HG03196 (cell line): ENCODE measurements around the gene ANXA2.
"Not testable (repeated sequence)": the region's sequence is repeated elsewhere in the genome, so short reads cannot be mapped to it uniquely, and the experiment has no call there.

Source experiments
- ATAC-seq: cut with Tn5 transposase; IDR thresholded peaks from one replicate; pipeline ENCODE4 v1.9.1; 2021; ENCODE audit not compliant: unreplicated experiment

The ANXA2 gene

GRCh38 chr15:60411774-60412425, 14.1 kb upstream of the ANXA2 start:
- ATAC-seq, result no peak

GRCh38 chr15:60410350-60410749, 12.6 kb upstream of the ANXA2 start:
- ATAC-seq, result not testable (repeated sequence)

DNA sequence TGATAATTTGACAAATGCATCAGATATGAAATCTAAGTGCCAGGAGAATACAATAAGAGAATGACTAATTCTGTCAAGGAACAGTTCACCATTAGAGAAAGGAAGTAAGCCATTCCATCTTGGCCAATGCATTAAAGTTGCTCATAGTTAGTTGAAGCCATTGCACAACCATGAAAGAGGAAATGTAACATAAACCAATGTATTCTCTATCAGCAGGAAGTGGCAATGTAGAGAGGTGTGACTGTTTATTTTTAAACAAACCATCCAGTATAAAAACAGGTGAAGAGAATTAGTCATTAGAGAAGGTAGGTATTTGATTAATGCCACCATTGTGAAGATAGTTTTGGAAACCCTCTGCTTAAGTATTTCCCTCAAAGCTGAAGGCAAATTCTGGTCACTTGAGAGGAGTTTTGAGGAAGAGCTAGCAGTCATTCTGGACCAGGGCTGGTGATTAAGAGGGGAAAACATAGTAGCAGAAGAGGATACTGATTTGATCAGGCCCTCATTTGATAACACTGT, 10.7 kb upstream of the ANXA2 start:
- ATAC-seq, result no peak

DNA sequence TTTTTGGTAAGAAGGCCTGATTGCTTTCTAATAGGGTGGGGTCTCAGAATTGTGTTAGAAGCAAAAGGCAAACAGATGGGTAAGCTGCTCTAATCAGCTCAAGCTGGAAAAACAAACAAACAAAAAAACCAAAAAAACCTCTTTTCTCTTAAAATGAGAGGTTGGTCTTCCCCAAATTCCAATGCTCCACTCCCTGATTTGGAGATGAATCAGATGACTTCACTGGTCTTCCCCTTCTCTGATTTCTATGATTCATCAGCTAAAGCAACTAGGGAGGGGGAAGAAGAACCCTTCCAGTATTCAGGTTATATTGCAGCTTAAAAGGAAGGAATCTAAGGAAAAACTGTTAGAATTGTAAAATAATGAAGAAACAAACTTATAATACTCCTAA, 9.6 kb upstream of the ANXA2 start:
- ATAC-seq, result no peak

DNA sequence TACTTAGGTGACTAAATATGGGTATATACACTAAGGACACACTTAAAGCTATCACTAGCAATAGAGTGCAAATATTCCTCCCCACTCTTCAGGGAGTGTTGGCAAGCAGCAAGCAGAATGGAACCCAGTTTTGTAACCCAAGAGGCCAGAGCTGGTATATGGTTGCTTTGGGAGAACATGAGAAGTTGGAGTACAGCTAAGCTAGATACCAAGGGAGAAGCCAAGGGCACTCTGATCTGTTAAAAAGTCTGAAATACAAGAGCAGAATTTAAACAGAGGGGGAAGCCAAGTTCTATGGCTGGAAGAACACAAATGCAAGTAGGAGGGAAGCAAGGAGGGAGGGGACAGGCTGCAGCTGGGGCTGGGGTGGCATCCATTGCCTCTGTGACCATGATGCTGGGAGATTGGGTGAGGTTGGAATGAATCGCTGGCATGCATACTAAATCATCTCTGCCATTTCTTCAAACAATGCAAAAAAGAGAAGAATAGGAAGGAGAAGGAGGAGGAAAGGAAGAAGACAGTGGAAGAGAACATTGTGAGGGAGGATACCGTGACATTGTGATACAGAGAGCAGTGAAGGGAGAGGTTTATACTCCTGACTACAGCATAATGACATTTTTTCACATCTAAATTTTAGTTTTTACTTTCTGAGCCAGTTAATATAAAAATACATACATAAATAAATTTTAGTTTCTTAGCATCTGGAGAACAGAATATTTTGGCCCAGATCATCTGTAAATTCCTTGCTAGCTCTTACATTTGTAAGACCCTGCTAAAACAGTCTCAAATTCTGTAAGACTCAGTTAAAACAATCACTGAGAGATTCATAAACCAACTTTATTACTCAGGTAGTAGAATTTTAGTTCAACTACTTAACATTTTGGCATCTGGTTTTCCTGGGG, 9.0 kb upstream of the ANXA2 start:
- ATAC-seq, result no peak

- ATAC-seq, result no peak
Measured at GRCh38 chr15:60405399-60405798, 7.6 kb upstream of the ANXA2 start.

GRCh38 chr15:60404351-60404750, 6.6 kb upstream of the ANXA2 start:
- ATAC-seq, result not testable (repeated sequence)

- no peak for ATAC-seq
Measured at GRCh38 chr15:60400944-60401343, 3.2 kb upstream of the ANXA2 start.

DNA sequence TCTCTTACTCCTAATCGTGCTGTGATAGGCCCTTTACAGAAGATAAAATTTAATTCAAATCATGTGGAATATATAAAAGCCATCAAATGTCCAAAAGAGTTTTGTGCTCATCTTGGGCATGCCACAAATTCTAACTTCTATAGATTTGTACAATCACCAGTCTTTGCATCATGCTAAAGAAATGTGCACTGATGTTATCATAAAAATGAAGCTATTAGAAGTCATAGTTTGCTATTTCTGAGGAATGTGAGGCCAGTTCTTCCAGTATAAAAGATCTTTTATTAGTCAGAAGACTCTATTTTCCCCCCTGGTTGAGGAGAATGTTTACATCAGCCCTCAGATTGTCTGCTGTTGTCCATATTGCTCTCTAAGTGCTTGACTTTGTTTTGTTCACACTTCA, 2.1 kb upstream of the ANXA2 start:
- no peak for ATAC-seq

DNA sequence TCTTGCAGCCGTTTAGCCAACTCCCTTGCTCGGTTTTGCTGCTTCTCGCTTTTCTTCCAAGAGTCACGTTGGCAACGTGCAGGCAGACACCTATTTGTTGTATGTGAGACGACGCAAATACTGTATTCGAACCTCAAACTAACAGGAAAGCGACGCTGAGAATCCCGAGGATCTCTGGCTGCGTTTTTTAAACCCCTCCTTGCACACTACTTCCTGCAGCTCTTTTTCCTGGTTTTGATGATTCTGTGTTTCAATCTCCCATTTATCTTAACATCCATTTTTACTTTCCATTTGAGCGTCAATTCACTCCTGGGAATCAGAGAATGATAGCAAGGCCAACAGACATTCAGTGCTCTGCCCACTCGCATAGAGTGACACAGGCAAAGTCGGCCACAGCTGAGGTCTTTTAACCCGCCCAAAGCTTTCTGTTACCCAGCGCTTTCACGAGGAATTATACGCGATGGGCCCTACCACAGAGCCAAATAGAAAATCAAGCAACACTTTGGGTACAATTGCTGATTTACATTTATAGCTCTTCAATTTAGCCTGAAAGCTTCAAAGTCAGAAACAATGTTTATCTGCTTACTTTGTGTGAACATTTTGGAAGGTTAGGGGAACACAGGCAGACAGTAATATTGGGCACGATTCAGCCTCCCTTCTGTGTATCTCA, 1.6 kb upstream of the ANXA2 start:
- ATAC-seq, result no peak

DNA sequence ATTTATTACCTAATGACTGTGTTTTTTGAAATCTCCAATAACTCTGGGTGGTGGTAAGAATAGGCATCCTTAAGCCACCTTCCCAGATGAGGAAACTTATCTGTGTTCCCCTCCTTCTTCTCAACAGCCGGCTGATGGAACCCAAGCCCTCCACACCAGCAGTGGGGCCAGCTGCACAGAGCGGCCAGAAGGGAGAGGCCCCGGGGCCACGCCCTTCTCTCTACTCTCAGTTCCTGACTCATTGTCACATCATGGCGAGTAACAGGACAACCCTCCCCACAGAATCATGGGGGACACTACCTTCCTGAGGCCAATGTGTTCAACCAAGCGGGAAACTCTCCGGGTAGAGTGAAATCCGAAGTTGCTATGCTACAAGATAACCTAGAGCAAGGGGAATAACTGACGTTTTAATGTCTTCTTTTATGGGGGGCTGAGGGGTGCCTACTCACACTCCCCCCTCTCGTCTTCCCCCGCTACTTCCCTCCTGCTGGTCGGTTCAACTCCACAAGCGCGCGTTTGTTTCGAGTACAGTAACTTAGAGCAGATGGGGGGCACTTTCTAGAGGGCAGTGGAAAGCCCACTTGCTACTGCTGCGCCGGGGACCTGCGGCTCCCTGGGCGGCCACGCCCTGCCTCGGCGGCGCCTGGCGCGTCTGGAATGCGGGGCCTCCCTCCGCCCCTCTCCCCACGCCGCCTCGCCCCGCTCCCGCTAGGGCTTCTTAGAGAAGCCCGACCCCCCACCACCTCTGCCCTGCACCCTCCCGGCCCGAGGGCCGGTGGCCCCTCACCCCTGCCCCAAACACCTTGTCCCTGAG, 621 bp downstream of the ANXA2 start:
- ATAC-seq, result peak; percentile 57

DNA sequence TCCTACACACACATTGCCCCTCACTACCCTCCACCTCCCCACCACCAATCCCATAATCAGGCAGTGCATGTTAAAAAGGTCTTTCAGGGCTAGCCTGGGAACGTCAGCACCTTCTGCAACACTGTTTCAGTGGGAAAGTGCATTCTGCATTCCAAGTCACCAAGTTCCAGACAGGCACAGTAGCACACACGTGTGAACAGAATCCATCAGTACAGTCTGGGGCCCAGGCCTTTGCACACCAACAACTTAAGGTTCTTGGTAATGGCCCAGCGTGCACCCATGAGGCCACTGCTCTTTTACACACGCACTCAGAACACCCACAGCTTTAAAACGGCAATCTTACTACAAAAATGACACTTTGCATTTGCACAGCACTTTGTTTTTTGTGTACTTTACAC, 1.2 kb downstream of the ANXA2 start:
- no peak for ATAC-seq

DNA sequence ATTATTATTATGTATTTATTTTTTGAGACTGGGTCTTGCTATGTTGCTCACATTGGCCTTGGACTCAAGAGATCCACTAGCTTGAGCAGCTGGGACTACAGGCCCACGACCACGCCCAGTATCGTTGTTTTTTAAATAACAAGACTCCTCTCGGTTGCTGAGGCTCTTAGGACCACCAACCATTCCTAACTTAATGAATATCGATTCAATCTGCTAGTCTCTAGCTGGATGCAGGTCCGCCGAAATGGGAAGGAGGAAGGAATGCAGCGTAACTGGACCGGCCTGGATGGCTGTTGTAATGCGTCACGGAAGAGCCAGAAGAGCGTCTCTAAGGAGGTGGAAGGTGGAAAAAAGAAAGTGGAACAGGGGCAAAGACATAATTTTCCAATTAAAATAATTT, 1.7 kb downstream of the ANXA2 start:
- no peak for ATAC-seq

DNA sequence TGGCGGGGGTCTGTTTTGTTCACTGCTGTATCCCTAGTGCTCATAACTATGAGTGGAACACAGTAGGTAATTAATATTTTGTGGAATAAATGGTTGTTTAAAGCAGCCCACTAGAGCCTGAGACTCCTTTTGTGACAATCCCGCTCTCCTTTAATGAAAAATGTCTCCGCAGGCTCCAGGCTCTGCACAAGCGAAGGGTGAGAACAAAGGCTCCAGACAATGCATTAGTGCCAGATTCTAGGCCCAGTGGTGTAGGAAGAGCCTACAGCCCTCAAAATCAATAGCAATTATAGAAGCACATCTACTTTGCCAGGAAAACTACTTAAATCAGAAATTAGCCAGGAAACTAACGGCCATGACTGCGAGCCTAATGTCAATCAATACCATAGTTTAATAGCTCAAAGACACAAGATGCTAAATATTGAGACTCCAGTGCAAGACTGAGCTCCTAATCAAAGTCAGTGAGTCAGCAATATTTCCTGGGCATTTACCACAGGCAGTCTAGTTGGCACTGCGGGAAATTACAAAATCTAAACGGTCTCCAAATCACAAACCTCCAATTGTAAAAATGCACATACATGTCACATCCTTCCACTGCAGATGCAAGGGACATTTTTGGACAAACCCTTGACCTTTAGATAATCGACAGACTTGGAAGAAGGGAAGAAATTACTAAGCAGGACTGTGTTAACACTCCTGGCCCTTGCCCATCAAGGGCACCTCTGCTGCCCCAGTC, 2.3 kb downstream of the ANXA2 start:
- no peak for ATAC-seq

DNA sequence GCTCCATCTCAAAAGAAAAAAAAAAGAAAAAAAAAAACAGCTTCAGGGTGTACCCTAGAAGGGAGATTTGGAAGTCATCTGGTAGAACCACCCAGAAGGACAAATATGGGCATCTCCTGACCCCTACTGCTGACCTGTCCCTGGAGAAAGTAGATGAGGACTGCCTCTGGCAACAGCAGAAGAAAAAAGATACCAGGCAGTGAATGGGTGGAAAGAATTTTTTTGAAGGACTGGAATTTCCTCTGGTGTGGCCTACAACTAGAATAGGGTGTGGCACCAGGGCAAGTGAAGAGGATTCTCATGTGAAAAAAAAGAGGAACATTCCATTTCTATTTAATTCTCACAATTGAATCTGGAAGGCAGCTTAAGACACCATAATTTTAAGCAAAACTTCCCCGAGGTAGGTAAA, 3.1 kb downstream of the ANXA2 start:
- ATAC-seq, result no peak

GRCh38 chr15:60392986-60393790, 4.6 kb downstream of the ANXA2 start:
- no peak for ATAC-seq

DNA sequence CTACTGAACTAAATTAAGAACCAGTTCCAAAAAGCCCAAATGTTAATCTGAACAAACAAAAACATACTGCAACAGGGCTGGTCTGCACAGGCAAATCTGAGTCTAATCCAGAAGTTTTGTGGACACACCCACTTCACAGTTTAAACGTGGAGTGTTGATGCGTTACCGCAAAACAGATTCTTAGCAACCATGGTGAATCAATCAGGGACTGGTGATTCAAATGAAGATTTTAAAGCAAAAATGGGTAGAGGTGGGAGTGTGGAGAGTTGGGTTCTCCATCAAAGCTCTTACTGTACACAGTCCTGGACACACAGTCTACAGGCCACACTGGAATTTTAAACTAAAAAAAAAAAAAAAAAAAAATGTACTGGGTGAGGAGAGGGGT, 5.2 kb downstream of the ANXA2 start:
- ATAC-seq, result no peak

- ATAC-seq, result no peak
Measured at GRCh38 chr15:60391722-60392315, 6.0 kb downstream of the ANXA2 start.
